Sigmoid colon (tissue), 4 donors: ENCODE data around the gene CFAP46.
"Not testable (repeated sequence)": the region's sequence is repeated elsewhere in the genome, so short reads cannot be mapped to it uniquely, and the experiment has no call there.

Source experiments
- POLR2AphosphoS5 ChIP-seq, 4 donors: sonication (generic); formaldehyde crosslinking; IDR thresholded peaks; one replicate each; pipeline ENCODE4 v1.6.1; 2017; ENCODE audit warnings: antibody characterized with exemption in 4 of 4
- TF ChIP-seq, protein P1 (sequence below), 4 experiments: fragments of 450-650 bp in 3 of 4; fragments of 200-600 bp in 1 of 4; IDR thresholded peaks; one replicate each; pipeline ENCODE4 v1.5.1; 2016 to 2019; ENCODE audit warnings: antibody characterized with exemption in 4 of 4, mild to moderate bottlenecking in 3 of 4, moderate library complexity in 2 of 4

DNA sequence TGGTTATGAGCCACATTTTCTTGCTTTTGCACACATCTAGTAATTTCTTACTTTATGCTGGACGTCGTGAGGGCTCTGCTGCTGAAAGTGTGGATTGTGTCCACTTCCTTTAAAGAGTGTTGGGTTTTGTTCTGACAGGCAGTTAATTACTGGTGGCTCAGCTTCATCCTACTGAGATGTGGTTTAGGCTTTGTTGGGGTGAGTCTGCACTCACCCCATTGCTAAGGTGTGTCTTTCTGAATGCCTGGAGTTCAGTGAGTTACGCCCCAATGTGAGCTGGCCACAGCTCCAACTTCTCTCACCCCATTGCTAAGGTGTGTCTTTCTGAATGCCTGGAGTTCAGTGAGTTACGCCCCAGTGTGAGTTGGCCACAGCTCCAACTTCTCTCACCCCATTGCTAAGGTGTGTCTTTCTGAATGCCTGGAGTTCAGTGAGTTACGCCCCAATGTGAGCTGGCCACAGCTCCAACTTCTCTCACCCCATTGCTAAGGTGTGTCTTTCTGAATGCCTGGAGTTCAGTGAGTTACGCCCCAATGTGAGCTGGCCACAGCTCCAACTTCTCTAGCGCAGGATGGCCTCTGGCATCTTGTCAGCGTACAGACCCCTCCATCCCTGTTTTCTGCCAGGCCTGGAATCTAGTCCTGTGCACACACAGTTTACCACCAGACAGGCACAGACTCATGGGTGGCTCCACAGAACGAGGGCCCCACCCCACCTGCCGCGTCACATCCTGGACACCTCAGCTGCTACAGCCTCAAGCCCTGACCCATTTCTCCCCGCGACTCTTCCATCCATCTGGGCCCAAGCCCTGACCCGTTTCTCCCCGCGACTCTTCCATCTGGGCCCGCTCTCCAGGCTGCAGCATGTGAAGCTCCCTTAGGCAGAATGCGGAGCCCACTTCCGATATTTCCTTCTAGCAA is 39.5 kb downstream of the CFAP46 start:
- not testable (repeated sequence) for TF ChIP-seq POLR2AphosphoS5 (IDR thresholded peaks at IDR 0.05)
- TF ChIP-seq, protein P1, sequence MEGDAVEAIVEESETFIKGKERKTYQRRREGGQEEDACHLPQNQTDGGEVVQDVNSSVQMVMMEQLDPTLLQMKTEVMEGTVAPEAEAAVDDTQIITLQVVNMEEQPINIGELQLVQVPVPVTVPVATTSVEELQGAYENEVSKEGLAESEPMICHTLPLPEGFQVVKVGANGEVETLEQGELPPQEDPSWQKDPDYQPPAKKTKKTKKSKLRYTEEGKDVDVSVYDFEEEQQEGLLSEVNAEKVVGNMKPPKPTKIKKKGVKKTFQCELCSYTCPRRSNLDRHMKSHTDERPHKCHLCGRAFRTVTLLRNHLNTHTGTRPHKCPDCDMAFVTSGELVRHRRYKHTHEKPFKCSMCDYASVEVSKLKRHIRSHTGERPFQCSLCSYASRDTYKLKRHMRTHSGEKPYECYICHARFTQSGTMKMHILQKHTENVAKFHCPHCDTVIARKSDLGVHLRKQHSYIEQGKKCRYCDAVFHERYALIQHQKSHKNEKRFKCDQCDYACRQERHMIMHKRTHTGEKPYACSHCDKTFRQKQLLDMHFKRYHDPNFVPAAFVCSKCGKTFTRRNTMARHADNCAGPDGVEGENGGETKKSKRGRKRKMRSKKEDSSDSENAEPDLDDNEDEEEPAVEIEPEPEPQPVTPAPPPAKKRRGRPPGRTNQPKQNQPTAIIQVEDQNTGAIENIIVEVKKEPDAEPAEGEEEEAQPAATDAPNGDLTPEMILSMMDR (IDR thresholded peaks at IDR 0.05) = not testable (repeated sequence)
